Fibroblast of skin of right quadriceps (primary cell): ENCODE data around the gene SCARB2.

Experiments
- DNase-seq: peaks from one replicate; pipeline ENCODE4 v3.0.0-alpha.2; 2013

SCARB2 gene

GRCh38 chr4:76219299-76220055 is 5.9 kb upstream of the SCARB2 start:
- peak; percentile 34 for DNase-seq

- no peak for DNase-seq
These were observed 3.6 kb upstream of the SCARB2 start for GRCh38 chr4:76216975-76217814.

- DNase-seq = no peak
These were observed 2.9 kb upstream of the SCARB2 start for GRCh38 chr4:76216524-76216923.

GRCh38 chr4:76215077-76215476 is 1.5 kb upstream of the SCARB2 start:
- no peak for DNase-seq

GRCh38 chr4:76214177-76214675 is 602 bp upstream of the SCARB2 start:
- DNase-seq = no peak

GRCh38 chr4:76212851-76213414 is 691 bp downstream of the SCARB2 start:
- no peak for DNase-seq

- no peak for DNase-seq
These were observed 1.6 kb downstream of the SCARB2 start for GRCh38 chr4:76211769-76212708.

GRCh38 chr4:76210452-76210851 is 3.2 kb downstream of the SCARB2 start:
- DNase-seq = no peak

- no peak for DNase-seq
These were observed 3.7 kb downstream of the SCARB2 start for GRCh38 chr4:76209881-76210280.

- DNase-seq = peak; percentile 77
These were observed 5.4 kb downstream of the SCARB2 start for GRCh38 chr4:76208005-76208765.

- DNase-seq = no peak
These were observed 6.1 kb downstream of the SCARB2 start for GRCh38 chr4:76207549-76207948.

GRCh38 chr4:76206222-76206942 is 7.2 kb downstream of the SCARB2 start:
- DNase-seq = no peak

GRCh38 chr4:76205476-76205875 is 8.1 kb downstream of the SCARB2 start:
- no peak for DNase-seq

GRCh38 chr4:76204936-76205335 is 8.7 kb downstream of the SCARB2 start:
- no peak for DNase-seq

GRCh38 chr4:76203541-76203940 is 10.1 kb downstream of the SCARB2 start:
- no peak for DNase-seq

- no peak for DNase-seq
These were observed 12.3 kb downstream of the SCARB2 start for GRCh38 chr4:76201276-76201675.

GRCh38 chr4:76200771-76201231 is 12.8 kb downstream of the SCARB2 start:
- DNase-seq = no peak

GRCh38 chr4:76199664-76200211 is 13.9 kb downstream of the SCARB2 start:
- no peak for DNase-seq

- peak; percentile 83 for DNase-seq
These were observed 15.0 kb downstream of the SCARB2 start for GRCh38 chr4:76198411-76199237.
